H9 (cell line): Measurements from ENCODE around the gene SH2D2A. TPM values are rescaled to one million over a fixed set of nuclear protein-coding genes. Genes with fewer than 3 reads are reported as not detected.
A peak's percentile ranks its signal among the peaks of the same experiment; 100 is the strongest.

Experiments used
- DNase-seq: peaks from one replicate; pipeline ENCODE4 v3.0.0-alpha.2; 2017
- H2AFZ ChIP-seq: one replicate; pipeline ENCODE4 v1.6.1; 2013; ENCODE audit warnings: mild to moderate bottlenecking, low read length, control low read depth, moderate library complexity
- H2AK5ac ChIP-seq: 2 replicates; pipeline ENCODE4 v1.6.1; 2013; ENCODE audit warnings: low read length, control low read depth, mixed read lengths; ENCODE audit not compliant: insufficient read length
- H2BK120ac ChIP-seq: one replicate; pipeline ENCODE4 v1.6.1; 2013; ENCODE audit warnings: low read depth, mild to moderate bottlenecking, low read length, control low read depth, inconsistent platforms; ENCODE audit not compliant: poor library complexity, severe bottlenecking
- H2BK12ac ChIP-seq: 2 replicates; pipeline ENCODE4 v1.6.1; 2013; ENCODE audit warnings: low read length, control low read depth, mixed read lengths, low read depth; ENCODE audit not compliant: insufficient read length
- H2BK15ac ChIP-seq: 2 replicates; pipeline ENCODE4 v1.6.1; 2013; ENCODE audit warnings: low read depth, low read length, control low read depth
- H2BK20ac ChIP-seq: one replicate; pipeline ENCODE4 v1.6.1; 2013; ENCODE audit warnings: low read depth, mild to moderate bottlenecking, low read length, control low read depth, inconsistent platforms; ENCODE audit not compliant: poor library complexity, severe bottlenecking
- H2BK5ac ChIP-seq: 2 replicates; pipeline ENCODE4 v1.6.1; 2013; ENCODE audit warnings: low read length, control low read depth, mixed read lengths; ENCODE audit not compliant: insufficient read length
- H3K14ac ChIP-seq: 2 replicates; pipeline ENCODE4 v1.6.1; 2013; ENCODE audit warnings: low read length, control low read depth; ENCODE audit not compliant: insufficient read depth
- H3K18ac ChIP-seq: 2 replicates; pipeline ENCODE4 v1.6.1; 2013; ENCODE audit warnings: low read depth, mild to moderate bottlenecking, mixed read lengths, low read length, control low read depth; ENCODE audit not compliant: insufficient read length
- H3K23ac ChIP-seq: 2 replicates; pipeline ENCODE4 v1.6.1; 2013; ENCODE audit warnings: low read length, control low read depth, mixed read lengths, low read depth; ENCODE audit not compliant: insufficient read length
- H3K23me2 ChIP-seq: 2 replicates; pipeline ENCODE4 v1.6.1; 2013; ENCODE audit warnings: low read depth, mild to moderate bottlenecking, mixed read lengths, low read length, control low read depth; ENCODE audit not compliant: insufficient read length, poor library complexity, severe bottlenecking
- H3K27ac ChIP-seq: 2 replicates; pipeline ENCODE4 v1.5.1; 2013; ENCODE audit warnings: low read length, control low read depth, mixed read lengths, low read depth; ENCODE audit not compliant: insufficient read length
- H3K27me3 ChIP-seq: 2 replicates; pipeline ENCODE4 v1.6.1; 2013; ENCODE audit warnings: low read length, control low read depth, inconsistent platforms; ENCODE audit not compliant: insufficient read depth
- H3K4ac ChIP-seq: 2 replicates; pipeline ENCODE4 v1.6.1; 2013; ENCODE audit warnings: low read depth, mild to moderate bottlenecking, control low read depth, inconsistent platforms, low read length, moderate library complexity
- H3K4me1 ChIP-seq: 2 replicates; pipeline ENCODE4 v1.6.1; 2013; ENCODE audit warnings: low read length, control low read depth, inconsistent platforms; ENCODE audit not compliant: insufficient read depth
- H3K4me2 ChIP-seq: 2 replicates; pipeline ENCODE4 v1.6.1; 2013; ENCODE audit warnings: low read length, control low read depth, mixed read lengths; ENCODE audit not compliant: insufficient read length, insufficient read depth
- H3K56ac ChIP-seq: 2 replicates; pipeline ENCODE4 v1.6.1; 2013; ENCODE audit warnings: low read depth, mild to moderate bottlenecking, mixed read lengths, low read length, control low read depth; ENCODE audit not compliant: insufficient read length
- H3K79me1 ChIP-seq: 2 replicates; pipeline ENCODE4 v1.6.1; 2013; ENCODE audit warnings: low read depth, mild to moderate bottlenecking, moderate library complexity, low read length, control low read depth, inconsistent platforms; ENCODE audit not compliant: insufficient read depth, poor library complexity, severe bottlenecking
- H3K79me2 ChIP-seq: 2 replicates; pipeline ENCODE4 v1.6.1; 2013; ENCODE audit warnings: low read length, control low read depth, inconsistent platforms; ENCODE audit not compliant: insufficient read depth
- H3K9ac ChIP-seq: 2 replicates; pipeline ENCODE4 v1.6.1; 2013; ENCODE audit warnings: low read length, control low read depth, mixed read lengths; ENCODE audit not compliant: insufficient read length; ENCODE audit errors: extremely low read depth
- H3K9me3 ChIP-seq: one replicate; pipeline ENCODE4 v1.6.1; 2013; ENCODE audit warnings: low read depth, low read length, inconsistent platforms; ENCODE audit not compliant: control insufficient read depth
- H3T11ph ChIP-seq: one replicate; pipeline ENCODE4 v1.6.1; 2013; ENCODE audit warnings: mild to moderate bottlenecking, low read length, control low read depth, inconsistent platforms
- H4K20me1 ChIP-seq: one replicate; pipeline ENCODE4 v1.6.1; 2013; ENCODE audit not compliant: control insufficient read depth, insufficient read length, insufficient read depth
- H4K5ac ChIP-seq: 2 replicates; pipeline ENCODE4 v1.6.1; 2013; ENCODE audit warnings: low read depth, mild to moderate bottlenecking, mixed read lengths, low read length, control low read depth; ENCODE audit not compliant: insufficient read length
- H4K8ac ChIP-seq: replicated peaks from 2 replicates; pipeline ENCODE4 v1.6.1; 2013; ENCODE audit warnings: low read length, control low read depth, mixed read lengths, low read depth; ENCODE audit not compliant: insufficient read length
- H4K91ac ChIP-seq: 2 replicates; pipeline ENCODE4 v1.6.1; 2013; ENCODE audit warnings: low read depth, mild to moderate bottlenecking, moderate library complexity, mixed read lengths, low read length, control low read depth; ENCODE audit not compliant: insufficient read length
- H3K27ac Mint-ChIP-seq, 3 experiments: 2 replicates in 2 of 3; 3 replicates in 1 of 3; pipeline ENCODE4 v1.8.0; 2020 to 2021; ENCODE audit warnings: mixed read lengths in 3 of 3, mild to moderate bottlenecking in 1 of 3, moderate library complexity in 1 of 3
- H3K27me3 Mint-ChIP-seq: 2 replicates; pipeline ENCODE4 v1.8.0; 2021; ENCODE audit warnings: low read depth, mild to moderate bottlenecking, moderate library complexity, mixed read lengths
- H3K36me3 Mint-ChIP-seq, 3 experiments: 2 replicates in 2 of 3; 3 replicates in 1 of 3; pipeline ENCODE4 v1.8.0; 2020 to 2021; ENCODE audit warnings: low read depth in 3 of 3, mixed read lengths in 3 of 3; ENCODE audit not compliant: insufficient read depth in 1 of 3
- H3K4me1 Mint-ChIP-seq, 2 experiments: 2 replicates each; pipeline ENCODE4 v1.8.0; 2020; ENCODE audit warnings: mixed read lengths in 2 of 2
- H3K4me3 Mint-ChIP-seq, 2 experiments: 2 replicates in 1 of 2; 3 replicates in 1 of 2; pipeline ENCODE4 v1.8.0; 2020 to 2021; ENCODE audit warnings: mild to moderate bottlenecking in 2 of 2, mixed read lengths in 2 of 2, moderate library complexity in 1 of 2
- H3K9me3 Mint-ChIP-seq, 2 experiments: 2 replicates in 1 of 2; 3 replicates in 1 of 2; pipeline ENCODE4 v1.8.0; 2020; ENCODE audit warnings: mild to moderate bottlenecking in 2 of 2, mixed read lengths in 2 of 2, moderate library complexity in 1 of 2
- CTCF ChIP-seq: fragments of 200-600 bp; sonication (generic); conservative IDR thresholded peaks from 3 replicates; pipeline ENCODE4 v1.8.0; 2021; ENCODE audit warnings: antibody characterized with exemption, mild to moderate bottlenecking
- WGBS: extraction: QIAGEN DNeasy Blood & Tissue Kit; methylation state at CpG from one replicate; pipeline ENCODE4 v1.1.7; 2013; ENCODE audit warnings: missing lambda C conversion rate, low lambda C conversion rate, mixed read lengths; ENCODE audit not compliant: insufficient read length; ENCODE audit errors: extremely low coverage; 5-methylcytosine and 5-hydroxymethylcytosine counted together
- total RNA-seq: library from RNA; stranded (reverse); gene quantifications from 2 replicates; pipeline ENCODE4 v1.2.1, GENCODE V29; 2021

Gene SH2D2A
- total RNA-seq, 1 experiment from 2014 or later = 2.0 TPM

GRCh38 chr1:156847591-156848460 is 31.2 kb upstream of the SH2D2A start:
- no peak for DNase-seq
- Histone ChIP-seq H2BK120ac (no peak overlapping the region), H2BK20ac (no peak overlapping the region), H3K18ac (no peak overlapping the region), H3K79me1 (no peaks in the 10 kb centered on the region), H4K91ac (no peak overlapping the region), H3K27ac (no peak overlapping the region), H2BK12ac (no peak overlapping the region), H2BK5ac (no peak overlapping the region), H3K14ac (no peak overlapping the region), H3K79me2 (no peaks in the 10 kb centered on the region), H3K23ac (no peak overlapping the region), H3K4me1 (no peaks in the 10 kb centered on the region), H2AFZ (no peak overlapping the region), H3K4me2 (peak overlapping the region; percentile 68), H3K9ac (no peak overlapping the region), H3K4ac (no peak overlapping the region), H2AK5ac (no peak overlapping the region), H3K27me3 (peaks cover 71% of the 10 kb centered on the region), H4K20me1 (no peaks in the 10 kb centered on the region), H4K8ac (no peak overlapping the region), H3T11ph (no peak overlapping the region), H3K9me3 (no peaks in the 10 kb centered on the region), H3K23me2 (peaks cover 12% of the 10 kb centered on the region), H3K56ac (no peak overlapping the region), H4K5ac (no peak overlapping the region), H2BK15ac (no peak overlapping the region)
- WGBS = no CpG with 5 or more reads among the region's 7 CpGs
- TF ChIP-seq CTCF = no peak
- Mint-ChIP-seq H3K4me3 (peak overlapping the region; percentile 51 to 78; a peak in 4 of 5 replicates), H3K9me3 (no peaks in the 10 kb centered on the region; a peak in 1 of 5 replicates), H3K4me1 (peaks cover 15 to 35% of the 10 kb centered on the region in 2 experiments), H3K27ac (no peak overlapping the region), H3K27me3 (peaks cover 98% of the 10 kb centered on the region), H3K36me3 (no peaks in the 10 kb centered on the region)
